GF-D8 (cell line): Measurements from ENCODE around the gene DALRD3.
A peak's percentile ranks its signal among the peaks of the same experiment; 100 is the strongest.

Experiments
- DNase-seq: peaks from one replicate; lab custom pipeline; 2025; lab: John Stamatoyannopoulos, UW

Gene DALRD3

GRCh38 chr3:49004352-49005302 lies 13.8 kb downstream of the DALRD3 start:
- DNase-seq: no peak

DNA sequence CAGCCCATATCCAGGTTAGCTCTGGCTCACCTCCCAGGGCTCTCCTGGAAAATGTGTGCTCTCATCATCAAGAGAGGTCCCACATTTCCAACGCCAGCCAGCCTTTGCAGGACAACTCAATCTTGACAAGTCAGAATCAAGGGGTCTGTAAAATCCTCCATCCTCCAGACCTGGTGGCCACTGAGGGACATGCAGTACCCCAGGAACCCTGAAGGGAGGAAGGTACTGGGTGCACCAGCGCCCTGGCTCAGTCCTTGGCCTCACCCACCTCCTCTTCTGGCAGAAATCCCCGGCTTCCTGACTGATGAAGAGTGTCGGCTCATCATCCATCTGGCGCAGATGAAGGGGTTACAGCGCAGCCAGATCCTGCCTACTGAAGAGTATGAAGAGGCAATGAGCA lies 17.2 kb downstream of the DALRD3 start:
- DNase-seq: no peak

GRCh38 chr3:48999085-48999858 lies 19.1 kb downstream of the DALRD3 start:
- no peak for DNase-seq

- no peak for DNase-seq
These were observed 20.4 kb downstream of the DALRD3 start for GRCh38 chr3:48997714-48998637.

DNA sequence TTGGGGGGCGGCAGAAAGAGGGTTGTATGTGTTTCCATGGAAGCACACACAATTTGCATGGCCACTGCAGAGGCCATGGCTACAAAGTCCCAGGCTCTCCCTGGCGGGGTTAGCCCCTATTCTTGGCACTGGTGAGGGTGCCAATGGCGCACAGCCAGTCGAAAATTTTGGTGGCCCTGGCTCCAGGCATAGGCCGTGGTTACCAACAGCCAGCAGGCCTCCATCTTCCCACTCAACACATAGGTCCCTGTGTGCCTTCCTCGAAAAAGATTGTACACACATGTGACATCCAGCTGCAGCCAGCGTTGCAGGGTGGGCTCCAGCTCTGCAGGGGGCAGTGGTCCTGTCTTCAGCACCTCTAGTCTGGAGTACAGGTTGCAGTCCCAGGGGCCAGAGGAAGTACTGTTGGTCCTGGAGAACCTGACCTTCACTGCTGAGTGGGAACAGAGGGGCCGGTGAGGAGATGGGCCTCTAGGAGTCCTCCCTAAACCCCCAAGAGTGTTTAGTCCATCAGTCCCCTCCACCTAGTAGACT lies 21.2 kb downstream of the DALRD3 start:
- no peak for DNase-seq

DNA sequence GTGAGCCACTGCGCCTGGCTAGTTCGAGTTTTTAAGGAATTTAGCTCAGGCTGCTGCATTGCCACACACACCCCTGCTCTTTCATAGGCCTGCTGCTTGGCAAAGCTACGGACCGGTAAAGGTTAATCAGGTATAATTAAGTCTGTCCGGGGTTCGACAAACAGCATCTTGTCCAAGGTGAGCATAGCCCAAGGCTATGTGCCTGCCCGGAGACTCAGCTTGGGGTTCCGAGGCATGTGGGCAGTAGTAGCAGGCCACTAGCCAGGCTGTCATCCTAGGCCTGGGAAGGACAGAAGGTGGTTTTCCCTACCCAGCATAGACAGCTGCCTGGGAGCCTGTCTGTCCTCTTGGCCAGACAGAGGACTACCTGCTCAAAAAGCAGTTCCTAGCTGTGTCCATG lies 21.7 kb downstream of the DALRD3 start:
- no peak for DNase-seq

DNA sequence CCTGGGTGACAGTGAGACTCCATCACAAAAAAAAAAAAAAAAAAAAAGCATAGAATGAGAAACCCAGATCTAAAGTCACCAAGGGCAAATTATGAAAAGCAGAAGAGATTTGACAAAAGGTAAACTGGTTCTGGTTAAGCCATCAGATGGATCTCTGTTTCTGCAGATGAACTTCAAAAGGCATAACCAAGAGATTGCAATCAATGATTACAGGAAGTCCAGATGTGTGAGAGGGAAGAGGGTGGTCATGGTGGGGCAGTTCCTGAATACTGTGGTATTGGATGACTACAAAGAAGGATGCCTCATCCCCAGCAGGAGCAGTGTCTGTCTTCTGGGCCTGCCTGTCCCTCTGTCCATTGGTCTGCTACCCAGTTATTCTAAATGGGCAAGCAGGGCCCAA lies 24.5 kb downstream of the DALRD3 start:
- peak; percentile 7 for DNase-seq

DNA sequence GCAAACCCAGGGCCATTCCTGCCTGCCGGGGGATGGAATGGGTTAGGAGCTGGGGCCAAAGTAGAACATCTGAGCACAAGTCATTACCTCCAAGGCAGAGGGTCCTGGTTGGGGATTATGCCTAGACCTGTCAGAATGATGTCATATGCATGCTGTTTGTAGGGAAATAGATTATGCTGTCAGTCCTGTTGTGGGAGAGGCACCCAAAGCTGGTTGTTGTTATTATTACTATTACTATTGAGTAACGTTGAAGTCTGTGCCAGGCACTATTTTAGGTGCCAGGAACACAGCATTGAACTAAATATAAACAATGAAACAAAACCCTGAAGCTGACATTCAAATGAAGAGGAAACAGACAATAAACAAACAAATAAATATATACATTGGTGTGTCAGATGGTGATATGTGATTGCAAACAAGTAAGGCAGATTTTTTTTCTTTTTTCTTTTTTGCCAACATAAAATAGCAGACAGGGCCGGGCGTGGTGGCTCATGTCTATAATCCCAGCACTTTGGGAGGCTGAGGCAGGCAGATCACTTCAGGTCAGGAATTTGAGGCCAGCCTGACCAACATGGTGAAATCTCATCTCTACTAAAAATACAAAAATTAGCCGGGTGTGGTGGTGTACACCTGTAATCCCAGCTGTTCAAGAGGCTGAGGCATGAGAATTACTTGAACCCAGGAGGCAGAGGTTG lies 26.4 kb downstream of the DALRD3 start:
- no peak for DNase-seq

- no peak for DNase-seq
These were observed 27.5 kb downstream of the DALRD3 start for GRCh38 chr3:48990636-48991469.

GRCh38 chr3:48989796-48990635 lies 28.4 kb downstream of the DALRD3 start, which contains the start of gene P4HTM:
P4HTM (plus strand) TSS chr3:48990241; CDS start chr3:48990257, 16 bp downstream.
- DNase-seq: peak; percentile 65

DNA sequence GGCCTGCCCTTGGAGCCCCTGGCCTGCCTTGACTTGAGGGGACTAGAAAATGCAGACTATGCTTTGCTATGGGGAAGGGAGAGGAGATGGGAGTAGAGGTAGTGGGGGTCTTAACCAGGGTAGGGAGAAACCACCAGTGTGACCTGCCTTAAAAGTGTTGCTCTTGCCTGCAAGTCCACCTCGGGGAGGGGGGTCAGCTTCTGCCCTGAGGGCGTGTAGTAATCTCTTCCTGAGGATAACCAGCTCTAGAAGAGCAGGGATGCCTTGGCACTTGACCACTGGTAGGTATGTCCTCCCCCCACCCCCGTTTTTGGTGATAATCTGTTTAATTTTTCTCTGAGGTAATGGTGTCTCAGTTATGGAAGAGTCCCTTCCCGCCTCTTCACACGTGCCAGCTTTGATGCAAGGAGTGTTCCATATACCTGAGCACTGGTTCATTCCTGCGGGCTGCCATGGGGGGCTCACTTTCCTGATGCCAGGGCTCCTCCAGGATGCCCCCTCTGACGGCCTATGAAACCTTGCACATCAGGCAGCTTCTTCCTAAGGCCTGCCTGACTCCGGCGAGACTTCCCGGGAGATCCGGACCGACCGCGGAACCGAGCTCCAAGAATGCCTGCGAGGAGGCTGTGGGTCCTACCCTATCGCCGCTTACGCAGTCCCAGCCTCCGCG lies 29.1 kb downstream of the DALRD3 start:
- DNase-seq: no peak

GRCh38 chr3:48985831-48986376 lies 32.5 kb downstream of the DALRD3 start:
- no peak for DNase-seq

- DNase-seq: no peak
These were observed 33.7 kb downstream of the DALRD3 start for GRCh38 chr3:48984663-48985062.

DNA sequence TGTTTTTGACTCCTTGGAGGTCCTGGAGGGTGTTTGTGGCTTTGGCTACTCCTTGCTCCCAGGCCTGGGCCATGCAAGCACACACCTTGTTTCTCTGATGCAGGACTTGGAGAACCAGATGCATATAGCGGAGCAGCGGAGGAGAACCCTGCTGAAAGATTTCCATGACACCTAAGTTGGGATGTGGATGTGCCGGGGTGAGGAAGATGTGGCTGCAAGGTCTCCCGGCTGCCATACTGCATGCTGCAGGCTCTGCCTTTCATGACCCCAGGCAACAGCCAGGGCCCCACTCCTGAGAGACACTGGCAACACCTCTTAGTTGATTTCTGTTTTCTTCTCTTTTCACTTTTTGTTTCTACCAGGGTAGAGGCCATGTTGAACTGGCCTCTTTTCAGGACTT lies 35.3 kb downstream of the DALRD3 start:
- no peak for DNase-seq

- DNase-seq: no peak
These were observed 35.7 kb downstream of the DALRD3 start for GRCh38 chr3:48982686-48983085.

GRCh38 chr3:48982016-48982415 lies 36.4 kb downstream of the DALRD3 start:
- DNase-seq: no peak

DNA sequence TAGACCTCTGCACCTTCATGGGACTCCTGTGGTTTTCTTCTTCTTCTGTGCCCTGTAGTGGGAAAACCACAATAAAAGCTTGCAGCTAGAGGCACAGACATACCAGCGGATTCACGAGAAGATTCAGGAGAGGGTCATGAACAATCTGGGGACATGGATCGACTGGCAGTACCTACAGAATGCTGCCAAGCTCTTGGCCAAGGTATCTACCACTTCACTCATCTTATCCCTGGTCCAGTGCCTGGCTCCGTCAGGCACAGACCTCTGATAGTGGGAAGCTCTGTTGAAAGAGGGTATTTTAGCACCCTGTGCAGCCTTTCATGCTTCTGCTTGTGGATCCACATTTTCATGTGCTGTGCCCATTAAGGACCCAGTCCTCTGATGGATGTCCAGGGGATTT lies 38.1 kb downstream of the DALRD3 start:
- DNase-seq: no peak

- DNase-seq: no peak
These were observed 38.9 kb downstream of the DALRD3 start for GRCh38 chr3:48979451-48979850.
